Gastroesophageal sphincter (tissue), 4 donors: Measurements from ENCODE around the gene HSP90AA1. TPM values are rescaled to one million over a fixed set of nuclear protein-coding genes. Genes with fewer than 3 reads are reported as not detected.
"Not testable (repeated sequence)": the region's sequence is repeated elsewhere in the genome, so short reads cannot be mapped to it uniquely, and the experiment has no call there.

Source experiments
- ATAC-seq: fragments of 150-250 bp; one replicate; pipeline ENCODE4 v1.9.1; 2016; ENCODE audit warnings: mild to moderate bottlenecking, moderate library complexity
- H3K27ac ChIP-seq, 4 donors: fragments of 200-600 bp; sonication (generic) in 3 of 4; 1 replicate in 3 of 4; 2 replicates in 1 of 4; pipeline ENCODE4 v1.5.1; 2016 to 2019
- H3K27me3 ChIP-seq: fragments of 200-600 bp; sonication (generic); one replicate; pipeline ENCODE4 v1.5.1; 2019
- H3K36me3 ChIP-seq, 2 donors: fragments of 200-600 bp; sonication (generic); one replicate each; pipeline ENCODE4 v1.5.1; 2019; ENCODE audit warnings: control low read depth in 1 of 2
- H3K4me1 ChIP-seq, 3 donors: fragments of 200-600 bp; sonication (generic); 1 replicate in 2 of 3; 2 replicates in 1 of 3; pipeline ENCODE4 v1.5.1; 2016 to 2019; ENCODE audit warnings: control low read depth in 2 of 3
- H3K4me3 ChIP-seq, 2 donors: fragments of 200-600 bp; sonication (generic); one replicate each; pipeline ENCODE4 v1.5.1; 2019; ENCODE audit warnings: mild to moderate bottlenecking in 1 of 2, moderate library complexity in 1 of 2
- H3K9me3 ChIP-seq, 3 donors: fragments of 200-600 bp; sonication (generic); one replicate each; pipeline ENCODE4 v1.5.1; 2017 to 2019; ENCODE audit warnings: control low read depth in 2 of 3
- EP300 ChIP-seq: sonication (generic); formaldehyde crosslinking; IDR thresholded peaks from one replicate; pipeline ENCODE4 v1.6.1; 2017; ENCODE audit warnings: antibody characterized with exemption, mild to moderate bottlenecking
- POLR2A ChIP-seq, 2 donors: fragments of 450-650 bp; IDR thresholded peaks; one replicate each; pipeline ENCODE4 v1.6.1; 2017; ENCODE audit warnings: antibody characterized with exemption in 2 of 2, mild to moderate bottlenecking in 2 of 2, moderate library complexity in 1 of 2
- POLR2AphosphoS5 ChIP-seq: sonication (generic); formaldehyde crosslinking; IDR thresholded peaks from one replicate; pipeline ENCODE4 v1.6.1; 2017; ENCODE audit warnings: antibody characterized with exemption
- WGBS, 2 donors: methylation state at CpG; one replicate each; pipeline ENCODE4 v1.1.5; 2018; ENCODE audit warnings: low coverage in 1 of 2; 5-methylcytosine and 5-hydroxymethylcytosine counted together
- total RNA-seq, 4 donors: library from RNA; depleted of rRNA; stranded (reverse); fragments of >200 nt; gene quantifications; one replicate each; pipeline ENCODE4 v1.1.0, GENCODE V29; 2016
- TF ChIP-seq, protein P1 (sequence below), 4 experiments: fragments of 200-600 bp in 2 of 4; fragments of 450-650 bp in 2 of 4; sonication (generic) in 1 of 4; IDR thresholded peaks; one replicate each; pipeline ENCODE4 v1.5.1; 2017 to 2019; ENCODE audit warnings: antibody characterized with exemption in 4 of 4, mild to moderate bottlenecking in 2 of 4, moderate library complexity in 2 of 4

HSP90AA1 gene
- total RNA-seq, 4 donors from 2014 or later, result 421 to 585 (median 537) TPM

DNA sequence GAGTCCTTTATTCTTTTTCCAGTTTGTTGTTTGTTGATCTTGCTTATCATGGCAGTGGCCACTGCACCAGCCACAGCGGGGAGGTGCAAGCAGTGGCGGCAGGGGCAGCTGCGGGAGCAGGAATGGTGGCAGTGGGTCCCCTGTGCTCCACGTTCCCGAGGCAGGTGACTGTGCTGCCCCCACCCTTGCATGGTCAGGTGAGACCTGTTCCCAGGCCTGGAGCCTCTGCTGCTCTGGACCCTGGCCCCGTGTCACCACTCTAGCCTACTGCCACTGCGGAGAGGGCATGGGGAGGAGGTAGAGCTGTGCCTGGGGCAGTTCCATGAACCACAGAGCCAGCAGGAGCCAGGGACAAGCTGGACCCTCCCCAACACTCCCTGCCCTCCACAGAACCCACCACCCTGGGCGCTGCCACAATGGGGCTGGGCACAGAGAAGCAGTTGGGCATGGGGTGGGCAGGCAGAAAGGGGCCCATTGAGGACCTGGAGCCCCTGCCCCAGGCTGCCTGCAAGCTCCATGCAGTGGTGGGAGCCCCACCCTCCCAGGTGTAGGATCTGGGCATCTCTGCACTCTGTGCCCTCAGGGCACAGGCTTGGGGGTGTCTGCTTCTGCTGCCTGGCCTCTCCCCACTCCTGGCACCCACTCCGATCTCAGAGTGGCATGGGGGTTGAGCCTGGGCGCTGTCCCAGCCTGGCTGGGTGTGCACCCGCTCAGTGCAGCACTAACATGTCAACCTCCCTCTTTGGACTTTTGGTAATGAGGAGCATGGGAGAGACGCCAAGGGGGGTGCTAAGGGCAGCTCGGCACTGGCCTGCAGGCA is 29.7 kb upstream of the HSP90AA1 start:
- WGBS, 2 donors, result no CpG with 5 or more reads among the region's 13 CpGs
- ATAC-seq, result no peak
- H3K36me3 ChIP-seq, result peaks cover 0 to 15% of the 10 kb centered on the region in 2 donors

DNA sequence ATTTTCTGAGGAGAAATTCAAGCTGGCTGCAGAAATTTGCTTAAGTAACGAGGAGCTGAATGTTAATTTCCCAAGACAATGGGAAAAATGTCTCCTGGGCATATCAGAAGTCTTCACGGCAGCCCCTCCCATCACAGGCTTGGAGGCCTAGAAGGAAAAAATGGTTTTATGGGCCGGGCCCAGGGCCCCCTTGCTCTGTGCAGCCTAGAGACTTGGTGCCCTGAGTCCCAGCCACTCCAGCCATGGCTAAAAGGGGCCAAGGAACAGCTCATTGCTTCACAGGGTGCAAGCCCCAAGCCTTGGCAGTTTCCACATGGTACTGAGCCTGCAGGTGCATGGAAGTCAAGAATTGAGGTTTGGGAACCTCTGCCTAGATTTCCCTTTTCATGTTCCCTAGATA is 24.3 kb upstream of the HSP90AA1 start:
- no peak for ATAC-seq
- Histone ChIP-seq H3K36me3 (no peaks in the 10 kb centered on the region), H3K4me3 (no peak overlapping the region), H3K27ac (no peak overlapping the region), H3K27me3 (no peaks in the 10 kb centered on the region), H3K4me1 (no peaks in the 10 kb centered on the region), H3K9me3 (no peaks in the 10 kb centered on the region)
- 87 to 95% methylated on average over 2 to 3 of the region's 3 CpGs for WGBS, 2 donors
- TF ChIP-seq EP300, result no peak
- TF ChIP-seq, protein P1, sequence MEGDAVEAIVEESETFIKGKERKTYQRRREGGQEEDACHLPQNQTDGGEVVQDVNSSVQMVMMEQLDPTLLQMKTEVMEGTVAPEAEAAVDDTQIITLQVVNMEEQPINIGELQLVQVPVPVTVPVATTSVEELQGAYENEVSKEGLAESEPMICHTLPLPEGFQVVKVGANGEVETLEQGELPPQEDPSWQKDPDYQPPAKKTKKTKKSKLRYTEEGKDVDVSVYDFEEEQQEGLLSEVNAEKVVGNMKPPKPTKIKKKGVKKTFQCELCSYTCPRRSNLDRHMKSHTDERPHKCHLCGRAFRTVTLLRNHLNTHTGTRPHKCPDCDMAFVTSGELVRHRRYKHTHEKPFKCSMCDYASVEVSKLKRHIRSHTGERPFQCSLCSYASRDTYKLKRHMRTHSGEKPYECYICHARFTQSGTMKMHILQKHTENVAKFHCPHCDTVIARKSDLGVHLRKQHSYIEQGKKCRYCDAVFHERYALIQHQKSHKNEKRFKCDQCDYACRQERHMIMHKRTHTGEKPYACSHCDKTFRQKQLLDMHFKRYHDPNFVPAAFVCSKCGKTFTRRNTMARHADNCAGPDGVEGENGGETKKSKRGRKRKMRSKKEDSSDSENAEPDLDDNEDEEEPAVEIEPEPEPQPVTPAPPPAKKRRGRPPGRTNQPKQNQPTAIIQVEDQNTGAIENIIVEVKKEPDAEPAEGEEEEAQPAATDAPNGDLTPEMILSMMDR (IDR thresholded peaks at IDR 0.05), result no peak
- TF ChIP-seq POLR2A (IDR thresholded peaks at IDR 0.05), result no peak
- TF ChIP-seq POLR2AphosphoS5, result no peak

More for the DNA sequence above, 29.7 kb upstream of the HSP90AA1 start:
- Histone ChIP-seq H3K27me3 (no peaks in the 10 kb centered on the region), H3K9me3 (no peaks in the 10 kb centered on the region), H3K4me3 (no peak overlapping the region), H3K4me1 (no peaks in the 10 kb centered on the region), H3K27ac (no peak overlapping the region)
- TF ChIP-seq, protein P1 (IDR thresholded peaks at IDR 0.05), result no peak
- TF ChIP-seq POLR2AphosphoS5 (no peak), EP300 (no peak), POLR2A (IDR thresholded peaks at IDR 0.05) (no peak)

DNA sequence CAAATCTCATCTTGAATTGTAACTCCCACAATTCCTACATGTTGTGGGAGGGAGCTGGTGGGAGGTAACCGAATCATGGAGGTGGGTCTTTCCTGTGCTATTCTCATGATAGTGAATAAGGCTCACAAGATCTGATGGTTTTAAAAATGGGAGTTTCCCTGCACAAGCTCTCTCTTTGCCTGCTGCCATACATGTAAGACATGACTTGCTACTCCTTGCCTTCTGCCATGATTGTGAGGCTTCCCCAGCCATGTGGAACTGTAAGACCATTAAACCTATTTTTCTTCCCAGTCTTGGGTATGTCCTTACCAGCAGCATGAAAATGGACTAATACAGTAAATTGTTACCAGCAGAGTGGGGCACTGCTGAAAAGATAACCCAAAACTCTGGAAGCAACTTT is 22.5 kb upstream of the HSP90AA1 start:
- H3K36me3 ChIP-seq, H3K4me3 ChIP-seq, H3K4me1 ChIP-seq, H3K27ac ChIP-seq, H3K9me3 ChIP-seq, H3K27me3 ChIP-seq, ATAC-seq: not testable (repeated sequence)
- WGBS, 2 donors, result 100% methylated on average over 1 of the region's 1 CpG

DNA sequence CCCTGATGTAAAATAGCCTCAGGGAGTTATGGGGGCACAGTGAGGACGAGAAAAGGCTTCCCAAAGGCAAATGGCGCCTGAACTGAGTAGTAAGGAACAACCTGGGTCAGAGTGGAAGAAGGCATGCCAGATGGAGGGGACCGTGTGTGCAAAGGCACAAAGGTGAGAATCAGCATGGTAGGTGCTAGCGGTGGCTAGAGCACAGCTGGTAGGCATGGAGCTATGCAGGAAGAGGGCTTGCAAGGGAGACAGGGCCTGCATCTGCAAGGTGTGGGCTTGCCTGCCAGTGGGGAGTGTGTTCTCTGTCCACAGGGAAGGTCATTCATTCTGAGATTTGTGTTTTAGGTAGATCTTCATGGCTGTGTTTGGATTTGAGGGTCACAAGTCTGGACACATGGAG is 18.5 kb upstream of the HSP90AA1 start:
- ATAC-seq, result no peak
- TF ChIP-seq EP300 (no peak), POLR2A (IDR thresholded peaks at IDR 0.05) (no peak), POLR2AphosphoS5 (no peak)
- TF ChIP-seq, protein P1 (IDR thresholded peaks at IDR 0.05), result no peak
- WGBS, 2 donors, result 74% methylated on average over 4 of the region's 4 CpGs; no CpG with 5 or more reads in 1 of the 2 donors

DNA sequence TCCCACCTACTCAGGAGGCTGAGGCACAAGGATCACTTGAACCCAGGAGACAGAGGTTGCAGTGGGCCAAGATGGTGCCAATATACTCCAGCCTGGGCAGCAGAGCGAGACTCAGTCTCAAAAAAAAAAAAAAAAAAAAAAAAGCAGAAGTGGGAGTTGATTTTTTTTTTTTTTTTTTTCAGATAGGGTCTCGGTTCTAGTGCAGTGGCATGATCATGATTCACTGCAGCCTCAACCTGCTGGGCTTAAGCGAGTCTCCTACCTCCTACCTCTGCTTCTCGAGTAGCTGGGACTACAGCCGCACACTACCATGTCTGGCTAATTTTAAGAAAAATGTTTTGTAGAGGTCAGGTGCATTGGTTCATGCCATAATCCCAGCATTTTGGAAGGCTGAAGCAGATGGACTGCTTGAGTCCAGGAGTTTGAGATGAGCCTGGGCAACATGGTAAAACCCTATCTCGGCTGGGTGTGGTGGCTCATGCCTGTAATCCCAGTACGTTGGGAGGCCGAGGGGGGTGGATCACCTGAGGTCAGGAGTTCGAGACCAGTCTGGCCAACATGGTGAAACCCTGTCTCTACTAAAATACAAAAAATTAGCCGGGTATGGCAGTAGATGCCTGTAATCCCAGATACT is 16.3 kb upstream of the HSP90AA1 start:
- no peaks in the 10 kb centered on the region for H3K9me3 ChIP-seq
- no peak overlapping the region for H3K27ac ChIP-seq
- no peak overlapping the region for H3K4me3 ChIP-seq
- H3K27me3 ChIP-seq, result no peaks in the 10 kb centered on the region
- ATAC-seq, result no peak
- H3K4me1 ChIP-seq, result no peaks in the 10 kb centered on the region
- TF ChIP-seq POLR2A (IDR thresholded peaks at IDR 0.05) (no peak), EP300 (no peak), POLR2AphosphoS5 (no peak)
- TF ChIP-seq, protein P1 (IDR thresholded peaks at IDR 0.05), result no peak
- WGBS, 2 donors, result 90 to 94% methylated on average over 2 to 9 of the region's 10 CpGs
- peaks cover 0 to 17% of the 10 kb centered on the region in 2 donors for H3K36me3 ChIP-seq

More for the DNA sequence above, 18.5 kb upstream of the HSP90AA1 start:
- Histone ChIP-seq H3K4me3 (no peak overlapping the region), H3K9me3 (no peaks in the 10 kb centered on the region), H3K27me3 (no peaks in the 10 kb centered on the region), H3K4me1 (no peaks in the 10 kb centered on the region), H3K27ac (no peak overlapping the region), H3K36me3 (peaks cover 0 to 9% of the 10 kb centered on the region in 2 donors)
